GM12865 (cell line): ENCODE results near the gene IGSF6.

Experiments
- DNase-seq: peaks from one replicate; pipeline ENCODE4 v3.0.0; 2010; ENCODE audit warnings: low read depth
- H3K4me3 ChIP-seq: 2 replicates; pipeline ENCODE4 v1.5.1; 2011; ENCODE audit warnings: mild to moderate bottlenecking, low read depth, low read length, control low read depth
- CTCF ChIP-seq: IDR thresholded peaks from 2 replicates; pipeline ENCODE4 v1.5.1; 2011; ENCODE audit warnings: low read length, control low read depth, low read depth, inconsistent platforms; ENCODE audit not compliant: insufficient read depth; ENCODE audit errors: missing control alignments

Gene IGSF6

GRCh38 chr16:21589551-21589950 is 62.9 kb downstream of the IGSF6 start:
- no peak for DNase-seq
- H3K4me3 ChIP-seq = no peak overlapping the region
- no peak for TF ChIP-seq CTCF
